GM18505 (cell line): ENCODE results near the gene RASIP1.

ENCODE experiments used
- ATAC-seq: cut with Tn5 transposase; IDR thresholded peaks from one replicate; pipeline ENCODE4 v1.9.1; 2021; ENCODE audit not compliant: unreplicated experiment
- POLR2A ChIP-seq: IDR thresholded peaks from 4 replicates; pipeline ENCODE4 v1.6.1; 2011; ENCODE audit warnings: borderline replicate concordance; ENCODE audit not compliant: insufficient read depth, insufficient read length; ENCODE audit errors: extremely low read depth

The RASIP1 gene

DNA sequence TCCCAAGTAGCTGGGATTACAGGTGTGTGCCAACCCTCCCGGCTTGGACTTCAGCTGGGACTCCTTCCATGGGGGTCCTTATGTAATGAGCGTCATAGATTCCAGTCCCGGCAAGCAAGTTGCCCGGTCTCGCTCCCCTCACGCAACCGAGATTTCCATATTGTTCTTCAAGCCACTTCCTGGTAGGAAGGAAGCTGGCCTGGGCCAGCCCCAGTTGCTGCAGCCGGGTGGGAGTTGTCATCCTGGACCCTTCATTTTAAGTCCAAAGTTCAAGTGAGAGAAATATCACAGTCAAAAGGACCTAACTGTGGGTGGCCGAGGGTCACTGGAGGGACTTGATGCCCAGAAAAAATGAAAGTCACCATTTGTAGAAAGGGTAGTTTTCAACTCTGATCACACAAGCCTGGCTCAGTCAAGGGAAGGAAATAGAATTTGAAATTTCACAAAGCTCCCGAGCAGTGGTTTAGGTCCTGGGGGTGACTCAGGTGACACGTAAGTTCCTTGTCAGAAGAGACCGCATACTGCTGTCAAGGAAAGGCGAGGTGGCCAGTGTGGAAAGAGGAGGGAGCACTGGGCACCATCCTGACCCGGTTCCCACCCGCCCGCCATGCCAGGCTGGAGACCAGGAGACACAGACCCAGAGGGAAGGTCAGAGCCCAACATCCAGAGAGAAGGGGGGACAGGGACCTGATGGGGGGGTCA is 20.2 kb upstream of the RASIP1 start:
- no peak for TF ChIP-seq POLR2A
- ATAC-seq: no peak

DNA sequence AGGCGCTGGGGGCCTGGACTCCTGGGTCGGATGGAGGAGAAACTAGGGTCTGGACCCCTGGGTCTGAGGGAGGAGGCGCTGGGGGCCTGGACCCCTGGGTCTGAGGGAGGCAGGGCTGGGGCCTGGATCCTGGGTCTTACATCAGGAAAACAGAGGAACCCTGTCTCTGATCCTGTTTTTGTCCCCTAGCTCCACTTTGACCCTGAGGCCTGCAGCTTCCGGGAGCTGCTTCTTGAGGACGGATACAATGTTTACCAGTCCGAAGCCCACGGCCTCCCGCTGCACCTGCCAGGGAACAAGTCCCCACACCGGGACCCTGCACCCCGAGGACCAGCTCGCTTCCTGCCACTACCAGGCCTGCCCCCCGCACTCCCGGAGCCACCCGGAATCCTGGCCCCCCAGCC is 17.3 kb upstream of the RASIP1 start:
- no peak for TF ChIP-seq POLR2A

GRCh38 chr19:48757089-48757675 is 16.8 kb upstream of the RASIP1 start:
- ATAC-seq: no peak
- TF ChIP-seq POLR2A: no peak

More for the DNA sequence above, 17.3 kb upstream of the RASIP1 start:
- ATAC-seq: no peak

DNA sequence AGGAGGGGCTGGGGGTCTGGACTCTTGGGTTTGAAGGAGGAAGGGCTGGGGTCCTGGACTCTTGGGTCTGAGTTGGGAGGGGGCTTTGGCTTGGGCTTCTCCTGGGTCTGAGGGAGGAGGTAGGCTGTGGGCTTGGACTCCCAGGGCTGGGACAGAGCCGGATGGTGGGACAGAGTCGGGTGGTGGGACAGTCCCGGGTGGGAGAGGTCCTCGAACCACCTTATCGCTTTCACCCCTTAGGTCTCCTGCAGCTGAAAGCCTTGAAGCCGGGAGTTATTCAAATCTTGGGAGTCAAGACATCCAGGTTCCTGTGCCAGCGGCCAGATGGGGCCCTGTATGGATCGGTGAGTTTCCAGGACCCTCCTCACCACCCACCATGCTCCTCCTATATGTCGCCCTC is 16.3 kb upstream of the RASIP1 start:
- TF ChIP-seq POLR2A: no peak
- ATAC-seq: no peak

DNA sequence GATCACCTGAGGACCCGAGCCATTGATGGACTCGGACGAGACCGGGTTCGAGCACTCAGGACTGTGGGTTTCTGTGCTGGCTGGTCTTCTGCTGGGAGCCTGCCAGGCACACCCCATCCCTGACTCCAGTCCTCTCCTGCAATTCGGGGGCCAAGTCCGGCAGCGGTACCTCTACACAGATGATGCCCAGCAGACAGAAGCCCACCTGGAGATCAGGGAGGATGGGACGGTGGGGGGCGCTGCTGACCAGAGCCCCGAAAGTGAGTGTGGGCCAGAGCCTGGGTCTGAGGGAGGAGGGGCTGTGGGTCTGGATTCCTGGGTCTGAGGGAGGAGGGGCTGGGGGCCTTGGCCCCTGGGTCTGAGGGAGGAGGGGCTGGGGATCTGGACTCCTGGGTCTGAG is 15.8 kb upstream of the RASIP1 start:
- TF ChIP-seq POLR2A: no peak
- ATAC-seq: no peak

- no peak for ATAC-seq
- no peak for TF ChIP-seq POLR2A
These were observed 15.4 kb upstream of the RASIP1 start for GRCh38 chr19:48755787-48756186.

- no peak for ATAC-seq
- TF ChIP-seq POLR2A: no peak
These were observed 14.8 kb upstream of the RASIP1 start, which contains the start of gene FGF21 for GRCh38 chr19:48755084-48755641. Gene FGF21 (plus strand): TSS chr19:48755524. CDS start chr19:48756237, 713 bp downstream.

GRCh38 chr19:48752496-48753365 is 12.3 kb upstream of the RASIP1 start, which contains the start of gene FUT1:
Gene FUT1 (minus strand): TSS chr19:48752641. CDS start chr19:48751281, 1,360 bp downstream.
- TF ChIP-seq POLR2A: no peak
- ATAC-seq: no peak

- no peak for ATAC-seq
These were observed 11.6 kb upstream of the RASIP1 start for GRCh38 chr19:48751845-48752495.

GRCh38 chr19:48750771-48751504 is 10.5 kb upstream of the RASIP1 start:
- TF ChIP-seq POLR2A: no peak
- no peak for ATAC-seq

More at GRCh38 chr19:48751845-48752495, 11.6 kb upstream of the RASIP1 start:
- no peak for TF ChIP-seq POLR2A

GRCh38 chr19:48750351-48750750 is 9.9 kb upstream of the RASIP1 start:
- ATAC-seq: no peak
- no peak for TF ChIP-seq POLR2A

DNA sequence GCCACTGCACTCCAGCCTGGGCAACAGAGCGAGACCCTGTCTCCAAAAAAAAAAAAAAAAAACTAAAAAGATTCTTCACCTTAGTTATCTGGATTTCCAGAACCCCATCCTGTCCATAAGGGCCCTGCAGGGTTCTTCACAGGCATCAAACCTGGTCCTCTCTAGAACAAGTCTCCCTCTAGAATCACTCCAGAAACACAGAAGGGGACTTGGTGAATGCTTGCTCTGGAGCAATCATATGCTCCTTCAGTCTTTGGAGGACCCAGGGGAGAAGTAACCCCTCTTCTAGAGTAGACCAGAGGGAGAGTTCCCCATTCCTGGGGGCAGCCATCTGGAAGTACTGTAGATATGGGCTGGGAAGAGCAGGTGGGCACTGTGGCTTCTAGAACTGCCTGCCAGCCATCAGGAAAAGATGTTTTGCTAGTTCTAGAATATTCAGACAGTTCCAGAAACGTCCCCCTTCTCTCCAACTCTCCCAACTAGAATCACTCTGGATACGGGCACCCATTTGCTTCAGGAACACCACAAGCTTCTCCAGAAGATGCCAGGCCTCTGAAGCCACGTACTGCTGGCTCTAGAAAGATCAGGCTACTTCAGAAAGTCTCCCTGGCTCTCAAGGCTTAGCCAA is 9.3 kb upstream of the RASIP1 start:
- no peak for TF ChIP-seq POLR2A
- no peak for ATAC-seq
